Superior temporal gyrus (tissue), 1 donor: Measurements from ENCODE around the gene IDUA.
"Not testable (repeated sequence)": the region's sequence is repeated elsewhere in the genome, so short reads cannot be mapped to it uniquely, and the experiment has no call there.

Experiments
- DNase-seq: peaks from one replicate; pipeline ENCODE4 v3.0.0-alpha.2; 2016; ENCODE audit errors: extremely low spot score

IDUA gene

DNA sequence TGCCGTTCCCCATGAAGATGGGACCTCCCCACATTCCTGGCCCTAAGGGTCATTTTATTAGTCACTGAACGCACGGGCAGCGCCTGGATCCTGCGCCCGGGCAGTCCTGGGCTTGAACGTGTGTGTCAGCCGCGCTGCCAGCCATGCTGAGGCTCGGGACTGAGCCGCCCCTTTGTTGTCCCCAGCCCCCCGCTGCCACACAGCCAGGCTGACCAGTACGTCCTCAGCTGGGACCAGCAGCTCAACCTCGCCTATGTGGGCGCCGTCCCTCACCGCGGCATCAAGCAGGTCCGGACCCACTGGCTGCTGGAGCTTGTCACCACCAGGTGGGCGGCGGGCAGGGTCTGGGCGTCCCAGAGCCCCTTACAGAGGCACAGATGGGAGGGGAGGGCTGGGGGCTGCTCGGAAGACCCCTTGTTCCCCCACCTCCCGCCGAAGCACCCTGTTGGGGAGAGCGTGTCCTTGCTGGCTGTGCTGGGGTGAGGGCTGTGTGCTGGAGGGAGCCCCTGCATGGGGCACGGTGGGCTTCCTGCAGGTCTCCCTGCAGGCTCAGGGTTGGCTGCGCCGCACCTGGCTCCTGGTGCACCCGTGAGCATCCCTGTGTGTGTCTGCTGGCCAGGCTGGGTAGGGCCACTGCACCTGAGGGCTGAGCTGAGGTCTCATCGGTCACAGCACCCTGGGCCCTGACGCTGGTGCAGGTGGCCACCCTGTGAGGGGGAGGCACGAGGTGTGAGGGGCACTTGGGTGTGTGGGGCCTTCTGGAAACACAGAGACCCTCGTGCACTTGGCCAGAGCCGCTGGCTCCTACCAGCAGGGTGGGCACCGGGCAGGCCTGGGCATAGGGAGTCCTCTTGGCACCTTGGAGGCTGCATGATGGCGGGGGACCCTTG, 1.0 kb downstream of the IDUA start:
- DNase-seq = no peak

GRCh38 chr4:988726-989721, 2.2 kb downstream of the IDUA start:
- DNase-seq = no peak

DNA sequence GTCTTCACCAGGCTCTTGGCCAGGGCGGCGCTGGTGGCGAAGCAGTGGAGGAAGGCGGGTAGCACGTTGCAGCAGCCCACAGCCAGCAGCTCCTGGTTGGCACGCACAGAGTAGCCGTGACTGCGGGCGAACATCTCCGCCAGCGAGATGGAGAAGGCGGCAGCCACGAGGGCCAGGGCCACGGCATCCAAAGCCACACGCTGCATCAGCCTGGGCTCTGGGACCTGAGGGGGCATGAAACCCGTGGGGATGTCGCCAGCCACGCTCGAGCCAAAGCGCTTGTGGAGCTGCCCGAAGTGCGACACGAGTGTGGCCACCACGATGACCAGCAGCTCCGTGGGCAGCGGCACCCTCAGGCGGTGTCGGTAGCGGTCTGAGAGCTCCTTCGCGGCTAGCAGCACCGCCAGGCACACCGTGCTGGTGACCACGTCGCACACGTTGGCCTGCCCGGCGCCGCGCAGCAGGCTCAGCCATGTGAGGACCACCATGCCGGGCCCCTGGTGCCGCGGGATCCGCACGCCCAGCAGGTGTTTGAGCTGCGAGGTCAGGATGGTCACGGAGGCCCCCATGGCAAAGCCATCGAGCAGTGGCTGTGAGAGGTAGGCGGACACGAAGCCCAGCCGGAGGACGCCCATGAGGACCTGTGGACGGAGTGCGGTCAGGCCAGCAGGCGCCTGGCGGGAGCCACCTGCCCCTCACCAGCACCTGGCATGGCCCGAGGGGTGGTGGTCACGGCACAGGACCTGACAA, 3.1 kb downstream of the IDUA start:
- DNase-seq = no peak

- DNase-seq = no peak
Observed at GRCh38 chr4:990746-991367, 4.0 kb downstream of the IDUA start.

GRCh38 chr4:991451-992296, 4.8 kb downstream of the IDUA start:
- no peak for DNase-seq

GRCh38 chr4:992297-993110, 5.7 kb downstream of the IDUA start:
- no peak for DNase-seq

DNA sequence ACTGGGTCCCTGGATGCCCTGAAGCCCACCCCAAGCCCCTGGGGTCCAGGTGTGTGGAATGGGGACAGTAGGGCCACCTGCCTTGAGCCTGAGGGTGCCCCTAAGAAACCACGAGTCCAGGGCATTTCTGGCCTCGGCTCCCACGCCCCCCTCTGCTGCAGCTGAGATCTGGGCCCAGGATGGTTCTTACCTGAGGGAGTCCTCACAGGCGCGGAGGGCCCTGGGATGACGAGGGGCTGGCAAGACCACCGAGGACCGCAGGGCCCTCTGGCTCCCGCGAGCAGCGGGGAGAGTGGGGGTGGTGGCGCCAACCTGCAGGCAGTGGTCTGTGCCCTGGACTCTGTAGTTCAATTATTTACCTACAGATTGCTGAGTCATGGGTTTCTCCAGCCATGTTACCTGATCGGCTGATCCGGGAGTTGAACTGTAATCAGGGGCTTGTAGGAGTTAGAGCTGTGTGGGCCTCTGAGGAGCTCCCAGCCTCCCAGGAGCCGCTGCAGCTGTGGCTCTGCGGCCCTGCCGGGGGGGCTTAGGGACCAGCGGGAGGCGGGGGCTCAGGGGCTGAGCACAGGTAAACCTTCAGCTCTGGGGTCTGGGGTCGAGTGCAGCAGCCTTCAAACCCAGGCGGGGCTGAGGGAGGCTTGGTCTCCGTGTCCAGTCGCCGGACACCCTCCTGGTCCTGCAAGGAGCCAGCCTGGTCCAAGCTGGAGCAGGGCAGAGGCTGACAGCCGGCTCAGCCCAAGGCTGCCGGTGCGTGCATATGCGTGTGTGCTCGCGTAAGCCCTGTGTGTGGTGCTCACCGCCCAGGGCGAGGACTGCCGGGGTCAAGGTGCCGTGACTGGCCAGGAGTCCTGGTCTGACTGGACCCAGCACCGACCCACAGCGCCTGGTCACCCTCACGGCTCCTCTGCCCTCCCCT, 6.5 kb downstream of the IDUA start, which contains the start of gene SLC26A1:
Gene SLC26A1 (minus strand): TSS at position 294 of the 919 bp plus-strand sequence. CDS start 1,701 bp downstream, outside the sequence.
- no peak for DNase-seq

DNA sequence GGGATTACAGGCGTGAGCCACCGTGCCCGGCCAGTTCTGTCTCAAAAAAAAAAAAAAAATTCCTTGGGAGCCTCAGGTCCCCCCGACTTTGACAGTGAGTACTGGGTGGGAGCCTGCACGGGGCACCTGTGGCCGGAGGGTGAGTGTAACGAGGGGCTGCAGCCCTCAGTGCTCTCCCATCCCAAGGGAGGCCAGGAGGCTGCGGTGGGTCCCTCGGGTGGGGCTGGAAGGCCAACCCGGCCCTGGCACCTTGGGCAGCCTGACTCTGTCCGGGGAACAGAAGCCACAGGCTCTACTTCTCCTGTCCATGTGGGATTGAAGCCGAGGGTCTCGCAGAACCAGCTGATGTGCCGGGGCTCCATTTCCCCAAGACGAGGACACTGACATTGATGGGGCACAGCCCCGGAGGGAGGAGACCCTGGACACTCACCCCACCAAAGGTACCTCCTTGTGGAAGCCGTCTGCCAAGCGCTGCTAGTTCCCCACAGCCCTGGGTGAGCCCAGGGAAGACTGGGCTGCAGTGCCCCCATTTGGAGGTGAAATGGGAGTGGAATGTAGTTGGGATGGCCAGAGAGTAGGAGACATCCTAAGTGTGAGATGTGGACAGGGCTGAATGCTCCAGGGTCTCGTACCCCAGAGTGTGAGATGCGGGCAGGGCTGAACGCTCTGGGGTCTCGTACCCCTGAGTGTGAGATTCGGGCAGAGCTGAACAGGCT, 8.6 kb downstream of the IDUA start:
- DNase-seq = no peak

- DNase-seq = no peak
Observed at GRCh38 chr4:996030-996996, 9.5 kb downstream of the IDUA start.

GRCh38 chr4:996997-997374, 10.1 kb downstream of the IDUA start:
- no peak for DNase-seq

GRCh38 chr4:997375-998071, 10.7 kb downstream of the IDUA start:
- no peak for DNase-seq

GRCh38 chr4:998096-998691, 11.3 kb downstream of the IDUA start:
- DNase-seq = no peak

GRCh38 chr4:999240-999863, 12.5 kb downstream of the IDUA start:
- not testable (repeated sequence) for DNase-seq

GRCh38 chr4:999882-1000425, 13.1 kb downstream of the IDUA start:
- no peak for DNase-seq
